ENCODE measurements around the gene PLD5. TPM values are rescaled to one million over a fixed set of nuclear protein-coding genes. Genes with fewer than 3 reads are reported as not detected.

PLD5 gene
- total RNA-seq, 1 donor from 2014 or later, result 0.96 TPM

GRCh38 chr1:242178436-242178835 is 346.1 kb downstream of the PLD5 start:
- no peaks in the 10 kb centered on the region for H3K36me3 Mint-ChIP-seq (ENCODE audit: unreplicated experiment)
- no peak overlapping the region for H3K27ac Mint-ChIP-seq (ENCODE audit: unreplicated experiment)
- TF ChIP-seq CTCF (IDR thresholded peaks at IDR 0.05; ENCODE audit: partially characterized antibody, unreplicated experiment), result no peak
- H3K9me3 Mint-ChIP-seq (ENCODE audit: unreplicated experiment), result no peaks in the 10 kb centered on the region
- DNase-seq, result no peak
- no peaks in the 10 kb centered on the region for H3K4me1 Mint-ChIP-seq (ENCODE audit: low read depth, unreplicated experiment)
- H3K4me3 Mint-ChIP-seq (ENCODE audit: unreplicated experiment), result no peak overlapping the region
- no peaks in the 10 kb centered on the region for H3K27me3 Mint-ChIP-seq (ENCODE audit: unreplicated experiment)

- no peak overlapping the region for H3K4me3 Mint-ChIP-seq (ENCODE audit: unreplicated experiment)
- peaks cover 4% of the 10 kb centered on the region for H3K9me3 Mint-ChIP-seq (ENCODE audit: unreplicated experiment)
- peaks cover 4% of the 10 kb centered on the region for H3K36me3 Mint-ChIP-seq (ENCODE audit: unreplicated experiment)
- no peak for TF ChIP-seq CTCF (IDR thresholded peaks at IDR 0.05; ENCODE audit: partially characterized antibody, unreplicated experiment)
- no peaks in the 10 kb centered on the region for H3K4me1 Mint-ChIP-seq (ENCODE audit: low read depth, unreplicated experiment)
- no peak for DNase-seq
- H3K27ac Mint-ChIP-seq (ENCODE audit: unreplicated experiment), result no peak overlapping the region
- peaks cover 2% of the 10 kb centered on the region for H3K27me3 Mint-ChIP-seq (ENCODE audit: unreplicated experiment)
Observed at GRCh38 chr1:242162140-242162539, 362.4 kb downstream of the PLD5 start.

- DNase-seq, result no peak
- H3K4me3 Mint-ChIP-seq (ENCODE audit: unreplicated experiment), result no peak overlapping the region
- H3K9me3 Mint-ChIP-seq (ENCODE audit: unreplicated experiment), result peaks cover 1% of the 10 kb centered on the region
- H3K27ac Mint-ChIP-seq (ENCODE audit: unreplicated experiment), result no peak overlapping the region
- TF ChIP-seq CTCF (IDR thresholded peaks at IDR 0.05; ENCODE audit: partially characterized antibody, unreplicated experiment), result no peak
- no peaks in the 10 kb centered on the region for H3K27me3 Mint-ChIP-seq (ENCODE audit: unreplicated experiment)
- H3K4me1 Mint-ChIP-seq (ENCODE audit: low read depth, unreplicated experiment), result no peaks in the 10 kb centered on the region
- H3K36me3 Mint-ChIP-seq (ENCODE audit: unreplicated experiment), result no peaks in the 10 kb centered on the region
Observed at GRCh38 chr1:242147096-242147976, 377.2 kb downstream of the PLD5 start.

- Mint-ChIP-seq H3K4me1 (ENCODE audit: low read depth, unreplicated experiment) (no peaks in the 10 kb centered on the region), H3K36me3 (ENCODE audit: unreplicated experiment) (no peaks in the 10 kb centered on the region), H3K27ac (ENCODE audit: unreplicated experiment) (no peak overlapping the region), H3K27me3 (ENCODE audit: unreplicated experiment) (no peaks in the 10 kb centered on the region), H3K9me3 (ENCODE audit: unreplicated experiment) (peaks cover 1% of the 10 kb centered on the region), H3K4me3 (ENCODE audit: unreplicated experiment) (no peak overlapping the region)
- DNase-seq, result no peak
- no peak for TF ChIP-seq CTCF (IDR thresholded peaks at IDR 0.05; ENCODE audit: partially characterized antibody, unreplicated experiment)
Observed at GRCh38 chr1:242146652-242147051, 377.8 kb downstream of the PLD5 start.

- Mint-ChIP-seq H3K27me3 (ENCODE audit: unreplicated experiment) (no peaks in the 10 kb centered on the region), H3K4me3 (ENCODE audit: unreplicated experiment) (no peak overlapping the region), H3K27ac (ENCODE audit: unreplicated experiment) (no peak overlapping the region), H3K4me1 (ENCODE audit: low read depth, unreplicated experiment) (no peaks in the 10 kb centered on the region), H3K9me3 (ENCODE audit: unreplicated experiment) (peaks cover 4% of the 10 kb centered on the region), H3K36me3 (ENCODE audit: unreplicated experiment) (no peaks in the 10 kb centered on the region)
- no peak for TF ChIP-seq CTCF (IDR thresholded peaks at IDR 0.05; ENCODE audit: partially characterized antibody, unreplicated experiment)
- no peak for DNase-seq
Observed at GRCh38 chr1:242140836-242141235, 383.7 kb downstream of the PLD5 start.

All from glutamatergic neuron (in vitro differentiated cells).